Upper lobe of right lung (tissue), 1 donor: ENCODE results near the gene SEMA7A. TPM values are rescaled to one million over a fixed set of nuclear protein-coding genes. Genes with fewer than 3 reads are reported as not detected.

ENCODE experiments used
- ATAC-seq: fragments of 200-7000 bp; cut with Tn5 transposase; one replicate; pipeline ENCODE4 v1.9.1; 2020; ENCODE audit warnings: mild to moderate bottlenecking, moderate library complexity
- DNase-seq: peaks from one replicate; pipeline ENCODE4 v3.0.0-alpha.2; 2020
- H3K27ac ChIP-seq: fragments of 200-600 bp; one replicate; pipeline ENCODE4 v1.8.0; 2022
- H3K27me3 ChIP-seq: fragments of 200-600 bp; one replicate; pipeline ENCODE4 v1.8.0; 2022; ENCODE audit warnings: mild to moderate bottlenecking
- H3K36me3 ChIP-seq: fragments of 200-600 bp; one replicate; pipeline ENCODE4 v1.8.0; 2022
- H3K4me1 ChIP-seq: fragments of 200-600 bp; one replicate; pipeline ENCODE4 v1.8.0; 2022
- H3K4me3 ChIP-seq: fragments of 200-600 bp; one replicate; pipeline ENCODE4 v1.8.0; 2022; ENCODE audit warnings: mild to moderate bottlenecking
- H3K9me3 ChIP-seq: fragments of 200-600 bp; one replicate; pipeline ENCODE4 v1.8.0; 2022
- CTCF ChIP-seq: fragments of 200-600 bp; IDR thresholded peaks from one replicate; pipeline ENCODE4 v1.8.0; 2022; ENCODE audit warnings: antibody characterized with exemption
- intact Hi-C: fragments of 100-400 bp; cut with DNase I; formaldehyde crosslinking; loops from one replicate; pipeline ENCODE4 v1.11.0; 2022
- total RNA-seq: library from RNA; stranded (reverse); fragmentation: NEBNext Ultra II Directional; extraction: Animal tissue kit (Norgen Biotek cat#: 25700); gene quantifications from one replicate; pipeline ENCODE4 v1.2.1, GENCODE V29; 2021
- donor health status: DM: no; HTN: yes; CAD: no; lungs with severe emphysema.

The SEMA7A gene
- total RNA-seq, 1 donor from 2014 or later, result 5.4 TPM

GRCh38 chr15:74375303-74375693 is 58.5 kb downstream of the SEMA7A start:
- Histone ChIP-seq H3K27me3 (no peaks in the 10 kb centered on the region), H3K27ac (no peak overlapping the region), H3K36me3 (no peaks in the 10 kb centered on the region), H3K4me1 (peaks cover 13% of the 10 kb centered on the region), H3K4me3 (no peak overlapping the region), H3K9me3 (no peaks in the 10 kb centered on the region)
- ATAC-seq (peak; percentile 69), DNase-seq (peak; percentile 81)
- peak; percentile 92 for TF ChIP-seq CTCF
- intact Hi-C loops, result no loop called here

GRCh38 chr15:74374648-74375302 is 59.0 kb downstream of the SEMA7A start:
- peaks cover 13% of the 10 kb centered on the region for H3K4me1 ChIP-seq
- peak overlapping the region; percentile 72 for H3K4me3 ChIP-seq
- intact Hi-C loops, result no loop called here
- ATAC-seq, result no peak
- no peak for DNase-seq
- H3K27me3 ChIP-seq, result no peaks in the 10 kb centered on the region
- H3K9me3 ChIP-seq, result no peaks in the 10 kb centered on the region
- H3K36me3 ChIP-seq, result no peaks in the 10 kb centered on the region
- TF ChIP-seq CTCF, result no peak
- H3K27ac ChIP-seq, result no peak overlapping the region

DNA sequence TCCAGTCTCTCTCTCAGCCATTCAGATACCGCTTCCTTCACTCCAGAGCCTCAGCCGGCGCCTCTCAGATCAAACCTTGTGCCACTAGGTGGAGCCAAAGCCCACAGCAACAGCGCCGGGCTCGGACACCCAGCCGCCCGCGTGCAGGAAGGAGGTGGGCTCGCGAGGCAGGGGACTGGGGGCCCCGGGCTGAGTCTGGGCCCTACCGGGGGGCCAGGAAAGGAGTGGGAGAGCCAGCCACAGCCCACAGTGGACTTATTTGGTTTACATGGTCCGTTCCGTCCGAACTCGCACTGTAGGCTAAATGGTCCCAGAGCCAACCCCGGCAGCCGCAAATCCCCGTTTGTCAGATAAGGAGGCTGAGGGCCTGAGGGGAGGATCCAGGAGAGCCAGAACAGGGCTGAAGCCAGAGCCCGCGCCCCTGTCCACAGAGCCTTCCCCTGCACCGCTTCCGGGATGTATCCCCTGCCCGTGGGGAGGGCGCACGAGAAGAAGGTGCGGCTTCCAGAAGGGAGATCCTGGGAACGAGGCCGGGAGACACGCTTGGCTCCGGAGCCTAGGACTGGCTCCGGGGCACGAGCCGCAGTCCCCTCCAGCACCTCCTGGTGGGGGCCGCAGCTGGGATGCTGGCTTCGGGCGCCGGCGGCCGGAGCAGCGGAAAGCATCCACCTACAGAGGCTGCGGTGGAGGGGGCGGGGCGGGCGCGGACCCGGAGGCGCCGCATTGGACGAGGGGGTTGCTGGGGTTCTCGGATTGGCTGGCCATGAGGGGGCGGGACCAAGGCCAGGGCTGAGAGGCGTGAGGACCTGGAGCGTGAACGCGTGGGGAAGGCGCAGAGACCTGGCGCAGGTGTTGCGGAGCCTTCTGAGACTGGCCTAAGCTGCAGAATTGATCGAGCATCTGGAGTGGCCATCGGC is 59.8 kb downstream of the SEMA7A start:
- TF ChIP-seq CTCF, result peak; percentile 90
- ATAC-seq (peak; percentile 97), DNase-seq (peak; percentile 96)
- no peaks in the 10 kb centered on the region for H3K36me3 ChIP-seq
- peak overlapping the region; percentile 72 for H3K4me3 ChIP-seq
- H3K27me3 ChIP-seq, result no peaks in the 10 kb centered on the region
- no peak overlapping the region for H3K27ac ChIP-seq
- intact Hi-C loops, result no loop called here
- peaks cover 13% of the 10 kb centered on the region for H3K4me1 ChIP-seq
- no peaks in the 10 kb centered on the region for H3K9me3 ChIP-seq

- intact Hi-C loops, result no loop called here
- H3K4me3 ChIP-seq, result no peak overlapping the region
- peaks cover 13% of the 10 kb centered on the region for H3K4me1 ChIP-seq
- H3K27ac ChIP-seq, result no peak overlapping the region
- H3K9me3 ChIP-seq, result no peaks in the 10 kb centered on the region
- TF ChIP-seq CTCF, result no peak
- no peak for ATAC-seq
- no peaks in the 10 kb centered on the region for H3K27me3 ChIP-seq
- DNase-seq, result no peak
- no peaks in the 10 kb centered on the region for H3K36me3 ChIP-seq
Observed at GRCh38 chr15:74373056-74373650, 60.6 kb downstream of the SEMA7A start.

DNA sequence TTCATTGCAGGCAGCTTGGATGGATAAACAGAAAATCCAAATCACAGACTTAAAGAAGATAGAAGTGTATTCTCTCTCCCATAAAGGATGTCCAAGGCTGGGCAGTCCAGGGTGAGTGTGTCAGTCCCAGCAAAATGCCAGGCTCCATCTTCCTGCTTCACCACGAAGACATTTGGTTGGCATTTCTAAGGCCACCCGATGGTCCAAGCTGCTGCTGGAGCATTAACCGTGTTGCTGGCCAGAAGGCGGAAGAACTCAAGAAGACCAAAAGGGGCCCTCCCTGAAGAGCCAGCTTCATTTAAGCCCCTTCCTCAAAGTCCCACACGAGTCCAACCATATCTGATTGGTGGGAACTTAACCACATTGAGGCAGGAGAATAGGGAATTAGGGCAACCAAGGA is 63.3 kb downstream of the SEMA7A start:
- Histone ChIP-seq H3K36me3 (no peaks in the 10 kb centered on the region), H3K27ac (no peak overlapping the region), H3K4me1 (peaks cover 21% of the 10 kb centered on the region), H3K4me3 (no peak overlapping the region), H3K9me3 (no peaks in the 10 kb centered on the region), H3K27me3 (peaks cover 14% of the 10 kb centered on the region)
- intact Hi-C loops, result no loop called here
- TF ChIP-seq CTCF, result no peak
- DNase-seq (no peak), ATAC-seq (no peak)
